T-helper 9 cell (primary cell): Measurements from ENCODE around the gene CBL.
A peak's percentile ranks its signal among the peaks of the same experiment; 100 is the strongest.

ENCODE experiments used
- DNase-seq: peaks from one replicate; pipeline ENCODE4 v3.0.0-alpha.2; 2020

CBL gene

DNA sequence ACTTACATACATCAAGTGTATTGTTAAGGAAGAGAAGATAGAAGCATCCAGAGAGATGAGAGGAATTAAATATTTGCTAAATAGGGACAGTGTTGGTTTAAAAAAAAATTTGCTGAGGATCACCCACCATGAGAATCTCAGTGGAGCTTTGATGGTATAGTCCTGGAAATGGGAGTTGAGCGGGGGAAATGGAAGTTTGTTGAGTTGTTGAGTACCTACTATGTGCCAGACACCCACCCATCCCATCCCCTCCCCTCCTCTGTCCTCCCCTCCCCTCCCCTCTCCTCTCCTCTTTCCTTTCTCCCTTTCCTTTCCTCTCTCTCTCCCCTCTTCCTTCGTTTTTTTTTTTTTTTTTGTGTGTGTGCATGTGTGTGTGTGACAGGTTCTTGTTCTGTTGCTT lies 145.1 kb downstream of the CBL start:
- no peak for DNase-seq

DNA sequence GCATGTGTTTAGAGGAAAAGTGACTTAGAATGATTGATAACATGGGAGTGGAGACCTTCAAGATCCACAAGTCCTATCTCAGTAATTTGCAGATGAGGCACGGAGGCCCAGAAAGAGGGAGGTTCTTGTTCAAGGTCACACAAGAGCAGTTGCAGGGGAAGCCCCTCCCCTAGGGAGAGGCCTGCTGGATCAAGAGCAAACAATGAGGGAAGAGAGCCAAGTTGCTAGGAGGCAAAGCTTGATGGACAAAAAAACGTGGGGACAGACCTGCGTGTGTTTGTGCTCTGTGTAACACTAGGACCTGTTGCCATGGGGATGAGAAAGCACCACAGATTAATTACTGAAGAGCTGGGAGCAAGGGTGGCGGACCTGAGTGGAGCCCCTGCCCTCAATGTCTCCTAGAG lies 146.7 kb downstream of the CBL start:
- no peak for DNase-seq

DNA sequence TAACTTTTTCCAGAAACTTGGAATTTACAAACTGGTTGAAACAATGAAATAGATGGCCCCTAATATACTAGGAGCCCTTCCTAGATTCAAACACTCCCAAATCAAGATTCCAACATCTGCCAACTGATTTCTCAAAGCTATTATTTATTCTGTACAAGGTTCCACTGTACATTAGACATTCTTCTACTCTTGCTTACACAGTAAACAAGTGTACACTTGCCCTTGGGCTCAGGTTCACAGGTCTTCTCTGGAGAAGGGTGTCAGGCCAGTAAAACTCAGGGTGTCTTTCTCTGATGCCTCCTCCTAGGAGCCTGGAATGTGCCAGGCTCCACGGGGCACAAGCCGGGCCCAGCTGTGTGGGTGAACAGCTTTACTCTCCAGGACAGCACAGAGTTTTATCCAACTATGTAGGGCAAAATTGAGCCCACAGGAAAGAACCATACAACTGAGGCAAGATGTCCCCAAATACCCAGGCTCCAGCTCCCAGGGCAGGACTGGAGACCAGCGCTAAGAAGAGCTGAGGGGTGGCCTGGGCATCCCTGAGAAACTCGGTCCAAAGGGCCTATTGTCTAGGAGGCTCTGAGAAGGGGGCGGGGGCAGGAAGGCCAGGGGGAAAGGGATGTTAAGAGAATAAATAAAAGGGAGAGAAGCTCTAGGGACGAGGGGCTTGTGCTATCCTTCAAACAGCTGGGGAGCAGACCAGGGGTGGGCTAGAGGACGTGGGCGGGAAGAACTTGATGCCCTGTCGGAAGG lies 149.1 kb downstream of the CBL start:
- no peak for DNase-seq

DNA sequence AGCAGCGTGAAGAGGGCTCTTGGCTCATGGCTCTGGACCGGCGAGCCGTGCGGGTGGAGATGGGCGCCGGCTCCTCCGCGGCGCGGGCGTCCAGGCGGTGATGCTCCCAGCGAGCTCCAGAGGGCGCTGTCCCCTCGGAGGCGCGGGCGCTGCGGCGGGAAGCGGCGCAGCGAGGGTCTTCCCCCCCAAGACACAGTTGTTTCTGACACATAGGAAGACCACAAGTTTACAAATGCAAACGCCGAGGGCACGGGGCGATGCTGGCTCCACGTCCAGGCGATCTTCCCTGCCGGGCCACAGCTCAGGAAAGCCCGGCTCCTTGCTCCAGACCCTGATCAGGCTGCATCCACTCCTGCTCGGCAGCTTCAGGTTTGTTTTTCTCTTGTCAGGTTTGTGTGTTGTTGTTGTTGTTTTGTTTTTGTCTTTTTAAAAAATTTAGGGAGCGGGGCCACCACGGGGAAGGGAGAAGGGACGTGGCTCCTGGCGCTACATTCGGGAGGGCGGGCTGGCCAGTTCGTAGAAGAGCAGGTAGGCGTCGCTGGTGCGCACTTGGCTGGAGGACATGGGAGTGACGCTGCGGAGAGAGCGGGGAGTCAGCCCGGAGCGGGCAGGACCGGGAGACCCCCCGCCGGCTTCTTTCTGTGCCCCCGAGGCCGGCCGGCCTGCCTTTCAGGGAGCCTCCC lies 150.4 kb downstream of the CBL start:
- DNase-seq, result peak; percentile 68

DNA sequence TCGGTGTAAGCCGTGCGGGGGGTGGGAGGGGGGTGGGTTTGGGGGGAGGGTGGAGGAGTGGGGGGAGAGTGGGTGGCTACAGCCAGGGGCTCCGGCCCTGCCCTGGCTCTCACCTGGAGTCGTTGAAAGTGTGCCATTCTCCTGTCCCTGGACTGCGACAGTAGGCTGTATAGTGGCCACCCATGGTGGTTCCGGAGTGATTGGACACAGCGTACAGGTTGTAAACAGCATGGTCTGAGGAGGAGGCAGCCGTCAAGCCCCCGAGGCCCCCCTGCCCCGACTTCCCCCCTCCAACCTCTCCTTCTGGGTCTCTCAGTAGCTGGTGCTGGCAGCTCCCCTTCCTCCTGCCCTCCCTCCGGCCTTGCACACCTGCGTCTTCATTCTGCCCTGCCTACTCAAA lies 150.9 kb downstream of the CBL start:
- DNase-seq, result no peak
